ENCODE measurements around the gene GPALPP1.
"Not testable (repeated sequence)": the region's sequence is repeated elsewhere in the genome, so short reads cannot be mapped to it uniquely, and the experiment has no call there.

Gene GPALPP1

GRCh38 chr13:45007225-45007624 is 17.9 kb downstream of the GPALPP1 start:
- no peak for DNase-seq (ENCODE audit: low spot score)

- no peak for DNase-seq (ENCODE audit: low spot score)
These were observed 18.5 kb downstream of the GPALPP1 start for GRCh38 chr13:45007823-45008222.

- no peak for DNase-seq (ENCODE audit: low spot score)
These were observed 21.9 kb downstream of the GPALPP1 start for GRCh38 chr13:45011198-45011597.

- DNase-seq (ENCODE audit: low spot score), result no peak
These were observed 26.0 kb downstream of the GPALPP1 start for GRCh38 chr13:45015300-45015699.

- no peak for DNase-seq (ENCODE audit: low spot score)
These were observed 27.6 kb downstream of the GPALPP1 start for GRCh38 chr13:45016792-45017425.

- DNase-seq (ENCODE audit: low spot score), result not testable (repeated sequence)
These were observed 30.6 kb downstream of the GPALPP1 start for GRCh38 chr13:45019981-45020380.

- no peak for DNase-seq (ENCODE audit: low spot score)
These were observed 31.9 kb downstream of the GPALPP1 start for GRCh38 chr13:45021250-45021649.

GRCh38 chr13:45024847-45025246 is 35.5 kb downstream of the GPALPP1 start:
- DNase-seq (ENCODE audit: low spot score), result no peak

- DNase-seq (ENCODE audit: low spot score), result no peak
These were observed 45.0 kb downstream of the GPALPP1 start for GRCh38 chr13:45034342-45034741.

- DNase-seq (ENCODE audit: low spot score), result no peak
These were observed 46.9 kb downstream of the GPALPP1 start for GRCh38 chr13:45036206-45036605.

GRCh38 chr13:45040173-45040572 is 50.8 kb downstream of the GPALPP1 start:
- no peak for DNase-seq (ENCODE audit: low spot score)

GRCh38 chr13:45040622-45041021 is 51.3 kb downstream of the GPALPP1 start:
- no peak for DNase-seq (ENCODE audit: low spot score)

GRCh38 chr13:45042539-45042938 is 53.2 kb downstream of the GPALPP1 start:
- no peak for DNase-seq (ENCODE audit: low spot score)

GRCh38 chr13:45046445-45046844 is 57.1 kb downstream of the GPALPP1 start:
- no peak for DNase-seq (ENCODE audit: low spot score)

- DNase-seq (ENCODE audit: low spot score), result peak; percentile 92
These were observed 58.3 kb downstream of the GPALPP1 start for GRCh38 chr13:45047394-45048310.

- no peak for DNase-seq (ENCODE audit: low spot score)
These were observed 59.6 kb downstream of the GPALPP1 start for GRCh38 chr13:45048890-45049407.

- no peak for DNase-seq (ENCODE audit: low spot score)
These were observed 60.1 kb downstream of the GPALPP1 start for GRCh38 chr13:45049478-45049877.

- DNase-seq (ENCODE audit: low spot score), result no peak
These were observed 62.0 kb downstream of the GPALPP1 start for GRCh38 chr13:45051315-45051714.

- peak; percentile 14 for DNase-seq (ENCODE audit: low spot score)
These were observed 66.0 kb downstream of the GPALPP1 start for GRCh38 chr13:45055198-45055901.

GRCh38 chr13:45055902-45056648 is 66.7 kb downstream of the GPALPP1 start:
- peak; percentile 59 for DNase-seq (ENCODE audit: low spot score)

GRCh38 chr13:45060062-45060461 is 70.7 kb downstream of the GPALPP1 start:
- no peak for DNase-seq (ENCODE audit: low spot score)
